Bronchial epithelial cell (primary cell): Measurements from ENCODE around the gene LIMS2. TPM values are rescaled to one million over a fixed set of nuclear protein-coding genes. Genes with fewer than 3 reads are reported as not detected.

Experiments used
- DNase-seq: peaks from one replicate; pipeline ENCODE4 v3.0.0-alpha.2; 2010; ENCODE audit warnings: low read depth
- FAIRE-seq: peaks from 2 replicates; lab custom pipeline; 2011; peaks lifted over from hg19 to GRCh38; lab: Jason Lieb, UNC
- H3K27me3 ChIP-seq: 2 replicates; pipeline ENCODE4 v1.5.1; 2011; ENCODE audit warnings: low read length; ENCODE audit not compliant: control insufficient read depth, insufficient read depth
- H3K36me3 ChIP-seq: 2 replicates; pipeline ENCODE4 v1.5.1; 2011; ENCODE audit warnings: low read length; ENCODE audit not compliant: control insufficient read depth, insufficient read depth
- H3K4me3 ChIP-seq: 2 replicates; pipeline ENCODE4 v1.5.1; 2011; ENCODE audit warnings: mild to moderate bottlenecking, low read depth, low read length, control low read depth
- total RNA-seq: library from RNA; depleted of rRNA; stranded (reverse); fragments of >200 nt; gene quantifications from 2 replicates; pipeline ENCODE4 v1.2.1, GENCODE V29; 2014
- TF ChIP-seq, protein P1 (sequence below): IDR thresholded peaks from 2 replicates; pipeline ENCODE4 v1.5.1; 2011; ENCODE audit warnings: mild to moderate bottlenecking, moderate library complexity, low read length, control low read depth, inconsistent platforms; ENCODE audit not compliant: insufficient read depth, severe bottlenecking

The LIMS2 gene
- total RNA-seq, 1 donor from 2014 or later = 0.79 TPM

GRCh38 chr2:127680706-127681287 lies 5.5 kb upstream of the LIMS2 start:
- Histone ChIP-seq H3K27me3 (peaks cover 20% of the 10 kb centered on the region), H3K4me3 (no peak overlapping the region), H3K36me3 (no peaks in the 10 kb centered on the region)
- TF ChIP-seq, protein P1, sequence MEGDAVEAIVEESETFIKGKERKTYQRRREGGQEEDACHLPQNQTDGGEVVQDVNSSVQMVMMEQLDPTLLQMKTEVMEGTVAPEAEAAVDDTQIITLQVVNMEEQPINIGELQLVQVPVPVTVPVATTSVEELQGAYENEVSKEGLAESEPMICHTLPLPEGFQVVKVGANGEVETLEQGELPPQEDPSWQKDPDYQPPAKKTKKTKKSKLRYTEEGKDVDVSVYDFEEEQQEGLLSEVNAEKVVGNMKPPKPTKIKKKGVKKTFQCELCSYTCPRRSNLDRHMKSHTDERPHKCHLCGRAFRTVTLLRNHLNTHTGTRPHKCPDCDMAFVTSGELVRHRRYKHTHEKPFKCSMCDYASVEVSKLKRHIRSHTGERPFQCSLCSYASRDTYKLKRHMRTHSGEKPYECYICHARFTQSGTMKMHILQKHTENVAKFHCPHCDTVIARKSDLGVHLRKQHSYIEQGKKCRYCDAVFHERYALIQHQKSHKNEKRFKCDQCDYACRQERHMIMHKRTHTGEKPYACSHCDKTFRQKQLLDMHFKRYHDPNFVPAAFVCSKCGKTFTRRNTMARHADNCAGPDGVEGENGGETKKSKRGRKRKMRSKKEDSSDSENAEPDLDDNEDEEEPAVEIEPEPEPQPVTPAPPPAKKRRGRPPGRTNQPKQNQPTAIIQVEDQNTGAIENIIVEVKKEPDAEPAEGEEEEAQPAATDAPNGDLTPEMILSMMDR = no peak
- no peak for DNase-seq
- no peak for FAIRE-seq

DNA sequence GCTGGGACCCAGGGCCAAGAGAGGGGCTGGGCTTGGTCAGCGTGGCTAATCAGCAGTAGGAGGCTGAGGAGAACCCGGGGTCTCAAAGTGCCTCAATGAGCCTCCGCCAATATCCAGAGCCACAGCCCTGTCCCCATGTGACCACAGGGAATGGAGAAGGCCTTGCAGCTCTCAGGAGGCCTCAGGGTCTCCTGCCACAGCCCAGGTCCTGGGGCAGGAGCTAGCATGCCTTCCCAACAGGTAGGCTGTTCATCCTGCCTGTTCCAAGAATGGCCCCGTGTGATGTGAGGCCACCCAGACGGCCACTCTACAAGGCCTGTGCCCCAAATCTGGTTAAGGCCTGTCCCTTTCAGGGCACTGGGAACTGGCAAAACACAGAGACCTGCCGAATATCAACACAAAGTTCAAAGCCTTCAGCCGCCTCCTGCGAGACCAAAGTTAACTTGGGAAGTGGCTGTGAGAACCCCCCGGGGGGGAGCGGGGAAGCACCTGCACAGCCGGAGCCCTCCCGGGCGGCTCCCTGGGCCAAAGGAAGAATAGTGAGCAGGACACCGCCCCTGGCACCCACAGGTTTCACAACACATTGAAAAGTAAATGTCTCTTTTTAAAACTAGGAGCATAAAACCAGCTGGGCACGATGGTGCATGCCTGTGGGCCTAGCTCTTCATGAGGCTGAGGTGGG lies 4.5 kb upstream of the LIMS2 start:
- no peak for DNase-seq
- Histone ChIP-seq H3K36me3 (no peaks in the 10 kb centered on the region), H3K4me3 (no peak overlapping the region), H3K27me3 (peaks cover 22% of the 10 kb centered on the region)
- TF ChIP-seq, protein P1 = no peak
- FAIRE-seq = no peak

DNA sequence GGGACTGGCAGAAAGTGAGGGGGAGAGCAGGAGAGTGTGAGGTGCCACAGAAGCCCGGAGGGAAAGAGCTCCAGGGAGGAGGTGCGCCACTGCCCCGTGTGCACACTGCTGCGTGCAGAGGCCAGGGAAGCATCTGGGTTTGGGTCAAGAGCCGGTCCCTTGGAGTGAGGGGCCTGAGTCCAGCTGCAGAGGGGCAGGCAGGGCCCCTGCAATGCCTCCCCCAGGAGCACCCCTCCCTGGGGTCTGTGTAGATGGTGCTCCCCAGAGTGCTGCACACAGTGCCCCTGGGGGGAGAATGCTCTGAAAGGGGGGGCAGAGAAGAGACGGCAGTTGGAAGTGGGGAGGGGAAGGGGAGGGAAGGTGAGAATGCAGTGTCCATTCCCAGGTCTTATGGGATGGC lies 3.7 kb upstream of the LIMS2 start:
- FAIRE-seq (no peak), DNase-seq (no peak)

GRCh38 chr2:127678531-127678930 lies 3.2 kb upstream of the LIMS2 start:
- FAIRE-seq = peak; percentile 83
- Histone ChIP-seq H3K36me3 (no peaks in the 10 kb centered on the region), H3K4me3 (no peak overlapping the region), H3K27me3 (peaks cover 32% of the 10 kb centered on the region)
- TF ChIP-seq, protein P1 = no peak
- no peak for DNase-seq

More for the DNA sequence above, 3.7 kb upstream of the LIMS2 start:
- Histone ChIP-seq H3K4me3 (no peak overlapping the region), H3K36me3 (no peaks in the 10 kb centered on the region), H3K27me3 (peaks cover 30% of the 10 kb centered on the region)
- TF ChIP-seq, protein P1 = no peak

GRCh38 chr2:127676906-127677305 lies 1.6 kb upstream of the LIMS2 start:
- FAIRE-seq = no peak

More at GRCh38 chr2:127676906-127677305, 1.6 kb upstream of the LIMS2 start:
- no peaks in the 10 kb centered on the region for H3K36me3 ChIP-seq
- H3K4me3 ChIP-seq = no peak overlapping the region
- H3K27me3 ChIP-seq = peaks cover 32% of the 10 kb centered on the region
- no peak for DNase-seq
- TF ChIP-seq, protein P1 = no peak
